H9 (cell line): ENCODE results near the gene BSG. TPM values are rescaled to one million over a fixed set of nuclear protein-coding genes. Genes with fewer than 3 reads are reported as not detected.

ENCODE experiments used
- DNase-seq: peaks from one replicate; pipeline ENCODE4 v3.0.0-alpha.2; 2017
- H2AFZ ChIP-seq: one replicate; pipeline ENCODE4 v1.6.1; 2013; ENCODE audit warnings: mild to moderate bottlenecking, low read length, control low read depth, moderate library complexity
- H2AK5ac ChIP-seq: 2 replicates; pipeline ENCODE4 v1.6.1; 2013; ENCODE audit warnings: low read length, control low read depth, mixed read lengths; ENCODE audit not compliant: insufficient read length
- H2BK120ac ChIP-seq: one replicate; pipeline ENCODE4 v1.6.1; 2013; ENCODE audit warnings: low read depth, mild to moderate bottlenecking, low read length, control low read depth, inconsistent platforms; ENCODE audit not compliant: poor library complexity, severe bottlenecking
- H2BK12ac ChIP-seq: 2 replicates; pipeline ENCODE4 v1.6.1; 2013; ENCODE audit warnings: low read length, control low read depth, mixed read lengths, low read depth; ENCODE audit not compliant: insufficient read length
- H2BK15ac ChIP-seq: 2 replicates; pipeline ENCODE4 v1.6.1; 2013; ENCODE audit warnings: low read depth, low read length, control low read depth
- H2BK20ac ChIP-seq: one replicate; pipeline ENCODE4 v1.6.1; 2013; ENCODE audit warnings: low read depth, mild to moderate bottlenecking, low read length, control low read depth, inconsistent platforms; ENCODE audit not compliant: poor library complexity, severe bottlenecking
- H2BK5ac ChIP-seq: 2 replicates; pipeline ENCODE4 v1.6.1; 2013; ENCODE audit warnings: low read length, control low read depth, mixed read lengths; ENCODE audit not compliant: insufficient read length
- H3K14ac ChIP-seq: 2 replicates; pipeline ENCODE4 v1.6.1; 2013; ENCODE audit warnings: low read length, control low read depth; ENCODE audit not compliant: insufficient read depth
- H3K18ac ChIP-seq: 2 replicates; pipeline ENCODE4 v1.6.1; 2013; ENCODE audit warnings: low read depth, mild to moderate bottlenecking, mixed read lengths, low read length, control low read depth; ENCODE audit not compliant: insufficient read length
- H3K23ac ChIP-seq: 2 replicates; pipeline ENCODE4 v1.6.1; 2013; ENCODE audit warnings: low read length, control low read depth, mixed read lengths, low read depth; ENCODE audit not compliant: insufficient read length
- H3K23me2 ChIP-seq: 2 replicates; pipeline ENCODE4 v1.6.1; 2013; ENCODE audit warnings: low read depth, mild to moderate bottlenecking, mixed read lengths, low read length, control low read depth; ENCODE audit not compliant: insufficient read length, poor library complexity, severe bottlenecking
- H3K27ac ChIP-seq: 2 replicates; pipeline ENCODE4 v1.5.1; 2013; ENCODE audit warnings: low read length, control low read depth, mixed read lengths, low read depth; ENCODE audit not compliant: insufficient read length
- H3K27me3 ChIP-seq: 2 replicates; pipeline ENCODE4 v1.6.1; 2013; ENCODE audit warnings: low read length, control low read depth, inconsistent platforms; ENCODE audit not compliant: insufficient read depth
- H3K4ac ChIP-seq: 2 replicates; pipeline ENCODE4 v1.6.1; 2013; ENCODE audit warnings: low read depth, mild to moderate bottlenecking, control low read depth, inconsistent platforms, low read length, moderate library complexity
- H3K4me1 ChIP-seq: 2 replicates; pipeline ENCODE4 v1.6.1; 2013; ENCODE audit warnings: low read length, control low read depth, inconsistent platforms; ENCODE audit not compliant: insufficient read depth
- H3K4me2 ChIP-seq: 2 replicates; pipeline ENCODE4 v1.6.1; 2013; ENCODE audit warnings: low read length, control low read depth, mixed read lengths; ENCODE audit not compliant: insufficient read length, insufficient read depth
- H3K56ac ChIP-seq: 2 replicates; pipeline ENCODE4 v1.6.1; 2013; ENCODE audit warnings: low read depth, mild to moderate bottlenecking, mixed read lengths, low read length, control low read depth; ENCODE audit not compliant: insufficient read length
- H3K79me1 ChIP-seq: 2 replicates; pipeline ENCODE4 v1.6.1; 2013; ENCODE audit warnings: low read depth, mild to moderate bottlenecking, moderate library complexity, low read length, control low read depth, inconsistent platforms; ENCODE audit not compliant: insufficient read depth, poor library complexity, severe bottlenecking
- H3K79me2 ChIP-seq: 2 replicates; pipeline ENCODE4 v1.6.1; 2013; ENCODE audit warnings: low read length, control low read depth, inconsistent platforms; ENCODE audit not compliant: insufficient read depth
- H3K9ac ChIP-seq: 2 replicates; pipeline ENCODE4 v1.6.1; 2013; ENCODE audit warnings: low read length, control low read depth, mixed read lengths; ENCODE audit not compliant: insufficient read length; ENCODE audit errors: extremely low read depth
- H3K9me3 ChIP-seq: one replicate; pipeline ENCODE4 v1.6.1; 2013; ENCODE audit warnings: low read depth, low read length, inconsistent platforms; ENCODE audit not compliant: control insufficient read depth
- H3T11ph ChIP-seq: one replicate; pipeline ENCODE4 v1.6.1; 2013; ENCODE audit warnings: mild to moderate bottlenecking, low read length, control low read depth, inconsistent platforms
- H4K20me1 ChIP-seq: one replicate; pipeline ENCODE4 v1.6.1; 2013; ENCODE audit not compliant: control insufficient read depth, insufficient read length, insufficient read depth
- H4K5ac ChIP-seq: 2 replicates; pipeline ENCODE4 v1.6.1; 2013; ENCODE audit warnings: low read depth, mild to moderate bottlenecking, mixed read lengths, low read length, control low read depth; ENCODE audit not compliant: insufficient read length
- H4K8ac ChIP-seq: replicated peaks from 2 replicates; pipeline ENCODE4 v1.6.1; 2013; ENCODE audit warnings: low read length, control low read depth, mixed read lengths, low read depth; ENCODE audit not compliant: insufficient read length
- H4K91ac ChIP-seq: 2 replicates; pipeline ENCODE4 v1.6.1; 2013; ENCODE audit warnings: low read depth, mild to moderate bottlenecking, moderate library complexity, mixed read lengths, low read length, control low read depth; ENCODE audit not compliant: insufficient read length
- H3K27ac Mint-ChIP-seq, 3 experiments: 2 replicates in 2 of 3; 3 replicates in 1 of 3; pipeline ENCODE4 v1.8.0; 2020 to 2021; ENCODE audit warnings: mixed read lengths in 3 of 3, mild to moderate bottlenecking in 1 of 3, moderate library complexity in 1 of 3
- H3K27me3 Mint-ChIP-seq: 2 replicates; pipeline ENCODE4 v1.8.0; 2021; ENCODE audit warnings: low read depth, mild to moderate bottlenecking, moderate library complexity, mixed read lengths
- H3K36me3 Mint-ChIP-seq, 3 experiments: 2 replicates in 2 of 3; 3 replicates in 1 of 3; pipeline ENCODE4 v1.8.0; 2020 to 2021; ENCODE audit warnings: low read depth in 3 of 3, mixed read lengths in 3 of 3; ENCODE audit not compliant: insufficient read depth in 1 of 3
- H3K4me1 Mint-ChIP-seq, 2 experiments: 2 replicates each; pipeline ENCODE4 v1.8.0; 2020; ENCODE audit warnings: mixed read lengths in 2 of 2
- H3K4me3 Mint-ChIP-seq, 2 experiments: 2 replicates in 1 of 2; 3 replicates in 1 of 2; pipeline ENCODE4 v1.8.0; 2020 to 2021; ENCODE audit warnings: mild to moderate bottlenecking in 2 of 2, mixed read lengths in 2 of 2, moderate library complexity in 1 of 2
- H3K9me3 Mint-ChIP-seq, 2 experiments: 2 replicates in 1 of 2; 3 replicates in 1 of 2; pipeline ENCODE4 v1.8.0; 2020; ENCODE audit warnings: mild to moderate bottlenecking in 2 of 2, mixed read lengths in 2 of 2, moderate library complexity in 1 of 2
- WGBS: extraction: QIAGEN DNeasy Blood & Tissue Kit; methylation state at CpG from one replicate; pipeline ENCODE4 v1.1.7; 2013; ENCODE audit warnings: missing lambda C conversion rate, low lambda C conversion rate, mixed read lengths; ENCODE audit not compliant: insufficient read length; ENCODE audit errors: extremely low coverage; 5-methylcytosine and 5-hydroxymethylcytosine counted together
- total RNA-seq: library from RNA; stranded (reverse); gene quantifications from 2 replicates; pipeline ENCODE4 v1.2.1, GENCODE V29; 2021
- TF ChIP-seq, protein P1 (sequence below): fragments of 200-600 bp; sonication (generic); conservative IDR thresholded peaks from 3 replicates; pipeline ENCODE4 v1.8.0; 2021; ENCODE audit warnings: antibody characterized with exemption, mild to moderate bottlenecking

BSG gene
- total RNA-seq, 1 experiment from 2014 or later = 715 TPM

DNA sequence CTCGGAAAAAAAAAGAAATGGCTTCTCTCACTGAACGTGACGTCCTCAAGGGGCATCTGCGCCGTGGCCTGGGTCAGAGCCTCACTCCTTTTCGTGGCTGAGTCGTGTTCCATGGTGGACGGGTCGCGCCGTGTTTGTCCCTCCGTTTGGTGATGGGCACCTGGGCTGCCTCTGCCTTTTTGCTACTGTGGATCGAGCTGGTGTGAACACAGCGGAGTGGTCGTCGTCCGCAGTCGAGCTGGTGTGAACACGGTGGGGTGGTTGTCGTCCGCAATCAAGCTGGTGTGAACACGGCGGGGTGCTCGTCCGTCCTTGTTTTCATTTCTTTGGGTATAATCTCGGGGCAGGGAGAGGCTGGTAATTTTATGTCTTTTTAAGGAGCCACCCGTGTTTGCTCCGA lies 28.9 kb downstream of the BSG start:
- Histone ChIP-seq H3K18ac (no peak overlapping the region), H2BK5ac (no peak overlapping the region), H3K23me2 (no peaks in the 10 kb centered on the region), H3K4me2 (no peak overlapping the region), H3T11ph (no peak overlapping the region), H2BK15ac (no peak overlapping the region), H3K9me3 (peaks cover 5% of the 10 kb centered on the region), H2BK12ac (no peak overlapping the region), H3K23ac (no peak overlapping the region), H3K79me1 (no peaks in the 10 kb centered on the region), H4K20me1 (no peaks in the 10 kb centered on the region), H3K4ac (no peak overlapping the region), H2AFZ (no peak overlapping the region), H3K14ac (no peak overlapping the region), H2BK20ac (no peak overlapping the region), H4K8ac (no peak overlapping the region), H3K27ac (no peak overlapping the region), H2AK5ac (no peak overlapping the region), H3K9ac (no peak overlapping the region), H3K79me2 (no peaks in the 10 kb centered on the region), H3K56ac (no peak overlapping the region), H3K4me1 (no peaks in the 10 kb centered on the region), H3K27me3 (no peaks in the 10 kb centered on the region), H2BK120ac (no peak overlapping the region), H4K91ac (no peak overlapping the region), H4K5ac (no peak overlapping the region)
- Mint-ChIP-seq H3K4me3 (no peak overlapping the region), H3K9me3 (peaks cover 29 to 37% of the 10 kb centered on the region in 2 experiments), H3K36me3 (peaks cover 0 to 2% (median 0%) of the 10 kb centered on the region in 3 experiments; a peak in 1 of 7 replicates), H3K27me3 (peaks cover 12% of the 10 kb centered on the region), H3K4me1 (no peaks in the 10 kb centered on the region), H3K27ac (no peak overlapping the region)
- TF ChIP-seq, protein P1, sequence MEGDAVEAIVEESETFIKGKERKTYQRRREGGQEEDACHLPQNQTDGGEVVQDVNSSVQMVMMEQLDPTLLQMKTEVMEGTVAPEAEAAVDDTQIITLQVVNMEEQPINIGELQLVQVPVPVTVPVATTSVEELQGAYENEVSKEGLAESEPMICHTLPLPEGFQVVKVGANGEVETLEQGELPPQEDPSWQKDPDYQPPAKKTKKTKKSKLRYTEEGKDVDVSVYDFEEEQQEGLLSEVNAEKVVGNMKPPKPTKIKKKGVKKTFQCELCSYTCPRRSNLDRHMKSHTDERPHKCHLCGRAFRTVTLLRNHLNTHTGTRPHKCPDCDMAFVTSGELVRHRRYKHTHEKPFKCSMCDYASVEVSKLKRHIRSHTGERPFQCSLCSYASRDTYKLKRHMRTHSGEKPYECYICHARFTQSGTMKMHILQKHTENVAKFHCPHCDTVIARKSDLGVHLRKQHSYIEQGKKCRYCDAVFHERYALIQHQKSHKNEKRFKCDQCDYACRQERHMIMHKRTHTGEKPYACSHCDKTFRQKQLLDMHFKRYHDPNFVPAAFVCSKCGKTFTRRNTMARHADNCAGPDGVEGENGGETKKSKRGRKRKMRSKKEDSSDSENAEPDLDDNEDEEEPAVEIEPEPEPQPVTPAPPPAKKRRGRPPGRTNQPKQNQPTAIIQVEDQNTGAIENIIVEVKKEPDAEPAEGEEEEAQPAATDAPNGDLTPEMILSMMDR = no peak
- WGBS = no CpG with 5 or more reads among the region's 28 CpGs
- no peak for DNase-seq
